ENCODE measurements around the gene TSGA10IP.

DNA sequence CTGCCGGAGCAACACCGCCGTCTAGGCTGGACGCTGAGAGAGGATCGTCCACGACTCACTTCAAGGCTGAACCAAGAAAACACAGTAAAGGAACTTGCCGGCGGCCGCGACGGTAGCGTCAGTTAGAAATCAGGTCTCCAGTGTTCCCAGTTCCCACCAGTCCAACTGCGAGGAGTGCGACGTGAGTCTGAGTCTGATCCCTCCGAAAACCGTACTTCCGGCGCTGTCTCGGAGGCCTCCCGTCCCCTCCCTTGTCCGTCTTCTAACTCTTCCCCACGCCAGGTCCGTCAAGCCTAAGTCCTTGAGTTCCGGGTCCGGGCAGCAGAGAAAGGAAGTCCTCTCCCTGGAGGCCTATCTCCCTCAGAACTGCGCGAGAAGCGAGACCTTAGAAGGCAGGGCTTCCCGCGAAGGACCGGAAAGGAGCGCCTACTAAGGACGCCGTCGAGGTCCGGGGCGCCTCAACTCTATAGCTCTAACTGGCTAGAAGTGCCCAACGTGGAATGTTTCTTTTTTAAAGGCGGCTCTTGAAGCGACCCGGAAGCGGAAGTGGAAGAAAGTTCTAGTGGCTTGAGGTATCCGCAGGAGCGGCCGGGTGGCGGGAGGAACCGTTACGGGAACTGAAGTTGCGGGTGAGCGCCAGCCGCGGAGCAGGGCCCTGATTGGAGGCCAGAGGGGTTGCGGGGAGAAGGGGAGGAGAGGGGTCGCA, 56.8 kb downstream of the TSGA10IP start, which contains the start of the genes BANF1 and EIF1AD:
- no peak for TF ChIP-seq SUZ12 (IDR thresholded peaks at IDR 0.05; ENCODE audit: extremely low read depth, insufficient read depth, insufficient read length)
- TF ChIP-seq YY1 (IDR thresholded peaks at IDR 0.05; ENCODE audit: insufficient read depth, insufficient read length) = peak; percentile 22
